Neural progenitor cell (in vitro differentiated cells): ENCODE results near the gene BMP2K.

Experiments
- EZH2 ChIP-seq: fragments of 200-600 bp; sonication (generic); IDR thresholded peaks from 2 replicates; pipeline ENCODE4 v1.6.1; 2017; ENCODE audit warnings: antibody characterized with exemption, mild to moderate bottlenecking, moderate library complexity
- TF ChIP-seq, protein P1 (sequence below): fragments of 200-600 bp; sonication (generic); IDR thresholded peaks from 2 replicates; pipeline ENCODE4 v1.5.1; 2017; ENCODE audit warnings: antibody characterized with exemption, mild to moderate bottlenecking

DNA sequence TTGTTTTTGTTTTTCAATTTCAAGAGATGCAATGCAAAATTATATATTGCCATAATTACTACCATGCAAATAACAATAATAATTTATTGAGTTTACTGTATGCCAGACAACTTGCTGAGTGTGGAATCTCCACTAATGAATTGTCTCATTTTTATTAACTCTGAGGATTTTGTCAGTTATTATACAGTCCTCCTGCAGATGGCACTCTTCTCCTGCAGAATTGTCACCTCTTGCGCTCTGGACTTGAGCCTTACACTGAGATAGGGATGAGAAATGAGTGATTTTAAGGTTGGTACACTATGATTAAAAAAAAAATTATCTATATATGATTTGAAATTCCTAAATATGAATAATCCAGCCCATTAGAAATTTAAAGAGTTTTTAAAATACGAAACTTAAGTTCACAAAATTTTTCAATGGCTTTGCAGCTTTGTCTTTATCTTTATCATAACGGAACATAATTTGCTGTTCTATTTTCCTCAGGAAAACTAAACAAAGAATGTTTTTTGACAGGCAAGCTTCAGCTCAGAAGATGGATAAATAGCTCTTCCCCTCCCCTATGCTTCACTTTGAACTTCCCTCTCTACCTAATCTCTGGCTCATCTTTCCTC, 175.8 kb downstream of the BMP2K start:
- TF ChIP-seq, protein P1, sequence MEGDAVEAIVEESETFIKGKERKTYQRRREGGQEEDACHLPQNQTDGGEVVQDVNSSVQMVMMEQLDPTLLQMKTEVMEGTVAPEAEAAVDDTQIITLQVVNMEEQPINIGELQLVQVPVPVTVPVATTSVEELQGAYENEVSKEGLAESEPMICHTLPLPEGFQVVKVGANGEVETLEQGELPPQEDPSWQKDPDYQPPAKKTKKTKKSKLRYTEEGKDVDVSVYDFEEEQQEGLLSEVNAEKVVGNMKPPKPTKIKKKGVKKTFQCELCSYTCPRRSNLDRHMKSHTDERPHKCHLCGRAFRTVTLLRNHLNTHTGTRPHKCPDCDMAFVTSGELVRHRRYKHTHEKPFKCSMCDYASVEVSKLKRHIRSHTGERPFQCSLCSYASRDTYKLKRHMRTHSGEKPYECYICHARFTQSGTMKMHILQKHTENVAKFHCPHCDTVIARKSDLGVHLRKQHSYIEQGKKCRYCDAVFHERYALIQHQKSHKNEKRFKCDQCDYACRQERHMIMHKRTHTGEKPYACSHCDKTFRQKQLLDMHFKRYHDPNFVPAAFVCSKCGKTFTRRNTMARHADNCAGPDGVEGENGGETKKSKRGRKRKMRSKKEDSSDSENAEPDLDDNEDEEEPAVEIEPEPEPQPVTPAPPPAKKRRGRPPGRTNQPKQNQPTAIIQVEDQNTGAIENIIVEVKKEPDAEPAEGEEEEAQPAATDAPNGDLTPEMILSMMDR, result peak; percentile 82
- TF ChIP-seq EZH2, result no peak
